COLO829 (cell line): ENCODE measurements around the gene HDAC4.

ENCODE experiments used
- DNase-seq: peaks from one replicate; pipeline ENCODE4 v3.0.0; 2012; ENCODE audit warnings: low spot score

Gene HDAC4

GRCh38 chr2:239266779-239267287 lies 134.0 kb downstream of the HDAC4 start:
- no peak for DNase-seq

- DNase-seq, result no peak
These were observed 134.4 kb downstream of the HDAC4 start for GRCh38 chr2:239266434-239266766.

GRCh38 chr2:239265681-239266433 lies 135.0 kb downstream of the HDAC4 start:
- DNase-seq, result no peak

- no peak for DNase-seq
These were observed 135.8 kb downstream of the HDAC4 start for GRCh38 chr2:239264838-239265651.

GRCh38 chr2:239264492-239264837 lies 136.4 kb downstream of the HDAC4 start:
- DNase-seq, result no peak

GRCh38 chr2:239263669-239264491 lies 136.9 kb downstream of the HDAC4 start:
- no peak for DNase-seq

- no peak for DNase-seq
These were observed 137.6 kb downstream of the HDAC4 start for GRCh38 chr2:239263231-239263630.

GRCh38 chr2:239262484-239263230 lies 138.2 kb downstream of the HDAC4 start:
- DNase-seq, result no peak

- DNase-seq, result no peak
These were observed 138.9 kb downstream of the HDAC4 start for GRCh38 chr2:239261796-239262483.

GRCh38 chr2:239261356-239261755 lies 139.5 kb downstream of the HDAC4 start:
- DNase-seq, result no peak

GRCh38 chr2:239260546-239261327 lies 140.1 kb downstream of the HDAC4 start:
- DNase-seq, result no peak

- no peak for DNase-seq
These were observed 141.1 kb downstream of the HDAC4 start for GRCh38 chr2:239259603-239260298.

GRCh38 chr2:239259173-239259572 lies 141.6 kb downstream of the HDAC4 start:
- no peak for DNase-seq

- DNase-seq, result no peak
These were observed 142.6 kb downstream of the HDAC4 start for GRCh38 chr2:239258248-239258647.

- peak; percentile 84 for DNase-seq
These were observed 143.3 kb downstream of the HDAC4 start for GRCh38 chr2:239257511-239257937.

- no peak for DNase-seq
These were observed 144.5 kb downstream of the HDAC4 start for GRCh38 chr2:239256350-239256743.

- DNase-seq, result no peak
These were observed 145.0 kb downstream of the HDAC4 start for GRCh38 chr2:239255628-239256349.

GRCh38 chr2:239255218-239255617 lies 145.6 kb downstream of the HDAC4 start:
- DNase-seq, result no peak
